A549 (cell line): ENCODE measurements around the gene PCNP. TPM values are rescaled to one million over a fixed set of nuclear protein-coding genes. Genes with fewer than 3 reads are reported as not detected.

Source experiments
- ATAC-seq, 2 experiments: fragments of 200-7000 bp in 1 of 2; fragments of >200 bp in 1 of 2; cut with Nextera tagmentation in 1 of 2; cut with Tn5 transposase in 1 of 2; 3 replicates each; pipeline versions ENCODE4 v1.8.0 to v1.9.1; 2018 to 2020; ENCODE audit warnings: mild to moderate bottlenecking in 1 of 2, moderate library complexity in 1 of 2
- CTCF ChIA-PET: fragments of 300-600 bp; sonication (Branson Sonifier 250); formaldehyde crosslinking; extraction: SDS; loops from one replicate; lab custom pipeline; 2021; ENCODE audit warnings: antibody characterized with exemption, inconsistent platforms; lab: Yijun Ruan, JAX
- POLR2A ChIA-PET: fragments of 350-600 bp; formaldehyde crosslinking; extraction: SDS; loops from one replicate; lab custom pipeline; 2021; ENCODE audit warnings: antibody characterized with exemption, inconsistent platforms; lab: Yijun Ruan, JAX
- DNase-seq, 2 experiments: peaks; one replicate each; pipeline versions ENCODE4 v3.0.0 to v3.0.0-alpha.2; 2011 to 2016; ENCODE audit warnings: low read depth in 1 of 2, low spot score in 1 of 2
- FAIRE-seq: peaks from 2 replicates; lab custom pipeline; 2011; peaks lifted over from hg19 to GRCh38; lab: Jason Lieb, UNC
- H3K27ac ChIP-seq, 2 experiments: fragments of >200 bp; sonication (Bioruptor Twin); formaldehyde crosslinking; 3 replicates each; pipeline ENCODE4 v1.5.1; 2016 to 2017
- H3K4me1 ChIP-seq: fragments of >200 bp; sonication (Bioruptor Twin); formaldehyde crosslinking; 3 replicates; pipeline ENCODE4 v1.6.1; 2016
- H3K4me2 ChIP-seq: fragments of >200 bp; sonication (Bioruptor Twin); formaldehyde crosslinking; 3 replicates; pipeline ENCODE4 v1.6.1; 2016
- H3K4me3 ChIP-seq: fragments of >200 bp; sonication (Bioruptor Twin); formaldehyde crosslinking; 3 replicates; pipeline ENCODE4 v1.5.1; 2016
- H3K9me3 ChIP-seq: fragments of >200 bp; sonication (Bioruptor Twin); formaldehyde crosslinking; 3 replicates; pipeline ENCODE4 v1.6.1; 2016
- BHLHE40 ChIP-seq: IDR thresholded peaks from 2 replicates; pipeline ENCODE4 v1.6.1; 2012; ENCODE audit warnings: low read depth, low read length, inconsistent platforms
- CBX2 ChIP-seq: fragments of 200-600 bp; sonication (generic); IDR thresholded peaks from 2 replicates; pipeline ENCODE4 v1.6.1; 2016; ENCODE audit warnings: low read depth, mild to moderate bottlenecking, borderline replicate concordance
- EHMT2 ChIP-seq: fragments of 200-600 bp; sonication (generic); IDR thresholded peaks from 2 replicates; pipeline ENCODE4 v1.6.1; 2016; ENCODE audit warnings: antibody characterized with exemption, low read depth, mild to moderate bottlenecking, moderate library complexity
- ESRRA ChIP-seq: fragments of 150-350 bp; IDR thresholded peaks from 2 replicates; pipeline ENCODE4 v1.6.1; 2014; ENCODE audit warnings: mild to moderate bottlenecking, low read length, borderline replicate concordance
- FOSB ChIP-seq: fragments of 250-450 bp; sonication (Bioruptor Pico); IDR thresholded peaks from 2 replicates; pipeline ENCODE4 v1.5.0; 2020; ENCODE audit warnings: mild to moderate bottlenecking, moderate library complexity
- GATA3 ChIP-seq: IDR thresholded peaks from 2 replicates; pipeline ENCODE4 v1.6.1; 2012; ENCODE audit warnings: borderline replicate concordance
- HEYL ChIP-seq: fragments of 250-450 bp; sonication (Bioruptor Pico); IDR thresholded peaks from 2 replicates; pipeline ENCODE4 v1.8.0; 2021; ENCODE audit warnings: mild to moderate bottlenecking, moderate library complexity
- KDM5A ChIP-seq: fragments of 200-600 bp; sonication (generic); IDR thresholded peaks from 2 replicates; pipeline ENCODE4 v1.6.1; 2016; ENCODE audit warnings: antibody characterized with exemption, mild to moderate bottlenecking
- MAFK ChIP-seq: fragments of 450-650 bp; IDR thresholded peaks from 2 replicates; pipeline ENCODE4 v1.6.1; 2014; ENCODE audit not compliant: partially characterized antibody
- MYC ChIP-seq: IDR thresholded peaks from 2 replicates; pipeline ENCODE4 v1.6.1; 2012; ENCODE audit warnings: mild to moderate bottlenecking, inconsistent platforms, low read length, improper control_type of control experiment, borderline replicate concordance
- NFE2L2 ChIP-seq: fragments of 150-350 bp; conservative IDR thresholded peaks from 2 replicates; pipeline ENCODE4 v1.6.1; 2014; ENCODE audit warnings: low read length
- NPAS2 ChIP-seq: fragments of 250-450 bp; sonication (Bioruptor Pico); IDR thresholded peaks from 2 replicates; pipeline ENCODE4 v1.8.0; 2022; ENCODE audit warnings: mild to moderate bottlenecking, moderate library complexity, borderline replicate concordance
- NR3C1 ChIP-seq: fragments of >200 bp; sonication (Bioruptor Twin); formaldehyde crosslinking; IDR thresholded peaks from 3 replicates; pipeline ENCODE4 v1.6.1; 2017
- POLR2A ChIP-seq: IDR thresholded peaks from 2 replicates; pipeline ENCODE4 v1.6.1; 2012; ENCODE audit warnings: mild to moderate bottlenecking, low read length
- RARB ChIP-seq: fragments of 250-450 bp; sonication (Bioruptor Pico); IDR thresholded peaks from 2 replicates; pipeline ENCODE4 v1.8.0; 2021; ENCODE audit warnings: mild to moderate bottlenecking, moderate library complexity
- RFX5 ChIP-seq: fragments of 450-650 bp; IDR thresholded peaks from 2 replicates; pipeline ENCODE4 v1.7.1; 2014; ENCODE audit warnings: antibody characterized with exemption, mild to moderate bottlenecking, moderate library complexity
- SMC3 ChIP-seq: fragments of >200 bp; sonication (Bioruptor Twin); formaldehyde crosslinking; IDR thresholded peaks from 3 replicates; pipeline ENCODE4 v1.6.1; 2018; ENCODE audit warnings: inconsistent platforms
- TP53 ChIP-seq: fragments of 250-450 bp; sonication (Bioruptor Pico); IDR thresholded peaks from 2 replicates; pipeline ENCODE4 v1.5.0; 2021; ENCODE audit warnings: mild to moderate bottlenecking, moderate library complexity
- ZC3H11A ChIP-seq: fragments of 450-650 bp; IDR thresholded peaks from 2 replicates; pipeline ENCODE4 v1.6.1; 2014; ENCODE audit warnings: antibody characterized with exemption, mild to moderate bottlenecking
- WGBS: methylation state at CpG from one replicate; pipeline ENCODE4 v1.1.6; 2017; ENCODE audit errors: missing lambda C conversion rate; 5-methylcytosine and 5-hydroxymethylcytosine counted together
- polyA plus RNA-seq, 4 experiments: library from polyadenylated mRNA; depleted of rRNA in 3 of 4; stranded (reverse); fragments of >200 nt; fragmentation: RNase III in 1 of 4; extraction: RNeasy Plus Mini Kit Qiagen cat#74134 plus additional on column Dnase treatment in 1 of 4; gene quantifications; 2 replicates in 3 of 4; 3 replicates in 1 of 4; pipeline ENCODE4 v1.2.3, GENCODE V29; 2011 to 2017
- TF ChIP-seq, protein P1 (sequence below): IDR thresholded peaks from 2 replicates; pipeline ENCODE4 v1.6.1; 2012; ENCODE audit warnings: low read depth, borderline replicate concordance
- TF ChIP-seq, protein P2 (sequence below): fragments of 450-650 bp; IDR thresholded peaks from 2 replicates; pipeline ENCODE4 v1.6.1; 2014; ENCODE audit warnings: antibody characterized with exemption
- TF ChIP-seq, protein P3 (sequence below): IDR thresholded peaks from 2 replicates; pipeline ENCODE4 v1.6.1; 2012
- TF ChIP-seq, protein P4 (sequence below): fragments of >200 bp; sonication (Bioruptor Twin); formaldehyde crosslinking; IDR thresholded peaks from 3 replicates; pipeline ENCODE4 v1.6.1; 2016
- TF ChIP-seq, protein P5 (sequence below): fragments of 250-450 bp; sonication (Bioruptor Pico); IDR thresholded peaks from 2 replicates; pipeline ENCODE4 v1.5.0; 2021; ENCODE audit warnings: mild to moderate bottlenecking, moderate library complexity, borderline replicate concordance

Gene PCNP
- polyA plus RNA-seq, 2 of the 4 experiments (the other 2 are of a cell fraction) = 114 to 135 TPM

DNA sequence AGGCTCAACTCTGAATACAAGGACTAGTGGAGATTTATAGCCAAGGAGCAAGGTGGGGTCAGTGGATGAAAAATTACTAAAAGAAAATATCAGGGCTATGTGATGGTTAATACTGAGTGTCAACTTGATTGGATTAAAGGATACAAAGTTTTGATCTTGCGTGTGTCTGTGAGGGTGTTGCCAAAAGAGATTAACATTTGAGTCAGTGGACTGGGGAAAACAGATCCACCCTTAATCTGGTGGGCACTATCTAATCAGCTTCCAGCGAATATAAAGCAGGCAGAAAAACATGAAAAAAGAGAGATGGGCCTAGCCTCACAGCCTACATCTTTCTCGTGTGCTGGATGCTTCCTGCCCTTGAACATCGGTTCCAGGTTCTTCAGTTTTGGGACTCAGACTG, 46.5 kb upstream of the PCNP start:
- POLR2A ChIA-PET = no interaction called here
- Histone ChIP-seq H3K4me2 (no peak overlapping the region), H3K27ac (no peak overlapping the region), H3K9me3 (no peaks in the 10 kb centered on the region), H3K4me3 (no peak overlapping the region), H3K4me1 (no peaks in the 10 kb centered on the region)
- TF ChIP-seq, protein P1, sequence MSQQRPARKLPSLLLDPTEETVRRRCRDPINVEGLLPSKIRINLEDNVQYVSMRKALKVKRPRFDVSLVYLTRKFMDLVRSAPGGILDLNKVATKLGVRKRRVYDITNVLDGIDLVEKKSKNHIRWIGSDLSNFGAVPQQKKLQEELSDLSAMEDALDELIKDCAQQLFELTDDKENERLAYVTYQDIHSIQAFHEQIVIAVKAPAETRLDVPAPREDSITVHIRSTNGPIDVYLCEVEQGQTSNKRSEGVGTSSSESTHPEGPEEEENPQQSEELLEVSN = no peak
- no peak for TF ChIP-seq ESRRA
- no peak for TF ChIP-seq MYC
- no peak for TF ChIP-seq SMC3
- TF ChIP-seq, protein P2, sequence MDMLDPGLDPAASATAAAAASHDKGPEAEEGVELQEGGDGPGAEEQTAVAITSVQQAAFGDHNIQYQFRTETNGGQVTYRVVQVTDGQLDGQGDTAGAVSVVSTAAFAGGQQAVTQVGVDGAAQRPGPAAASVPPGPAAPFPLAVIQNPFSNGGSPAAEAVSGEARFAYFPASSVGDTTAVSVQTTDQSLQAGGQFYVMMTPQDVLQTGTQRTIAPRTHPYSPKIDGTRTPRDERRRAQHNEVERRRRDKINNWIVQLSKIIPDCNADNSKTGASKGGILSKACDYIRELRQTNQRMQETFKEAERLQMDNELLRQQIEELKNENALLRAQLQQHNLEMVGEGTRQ = no peak
- no peak for TF ChIP-seq MAFK
- no peak for TF ChIP-seq EHMT2
- TF ChIP-seq NPAS2 (CRISPR knock-in tag) = no peak
- WGBS = 63% methylated on average over 4 of the region's 4 CpGs
- CTCF ChIA-PET = interaction anchor here (0.6 to 1.3 kb wide), 2 partner anchors 15 to 22 kb away, joined by 3 read pairs; no protein-coding TSS in a partner anchor
- ATAC-seq (no peak), DNase-seq (no peak), FAIRE-seq (no peak)

DNA sequence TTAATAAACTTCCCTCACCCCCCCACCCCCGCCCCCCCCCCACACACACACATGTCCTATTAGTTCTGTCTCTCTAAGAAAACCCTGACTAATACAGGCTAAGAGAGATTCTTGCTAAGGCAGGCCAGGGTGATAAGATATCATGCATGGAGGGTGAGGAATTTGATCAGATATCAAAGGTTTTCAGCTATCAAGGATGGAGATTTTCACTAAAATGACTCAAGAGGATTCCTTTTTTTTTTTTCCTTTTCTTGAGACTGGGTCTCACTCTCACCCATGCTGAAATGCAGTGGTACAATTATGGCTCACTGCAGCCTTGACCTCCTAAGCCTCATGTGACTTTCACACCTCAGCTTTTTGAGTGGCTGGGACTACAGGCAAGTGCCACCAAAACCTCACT, 46.1 kb upstream of the PCNP start:
- ChIA-PET CTCF (interaction anchor here (0.6 to 1.3 kb wide), 2 partner anchors 15 to 22 kb away, joined by 3 read pairs; no protein-coding TSS in a partner anchor), POLR2A (no interaction called here)
- H3K4me2 ChIP-seq = no peak overlapping the region
- no peaks in the 10 kb centered on the region for H3K4me1 ChIP-seq
- ATAC-seq (no peak), DNase-seq (no peak), FAIRE-seq (no peak)
- no peaks in the 10 kb centered on the region for H3K9me3 ChIP-seq
- no peak overlapping the region for H3K4me3 ChIP-seq
- WGBS = 0% methylated on average over 1 of the region's 1 CpG
- TF ChIP-seq KDM5A (no peak), RARB (CRISPR knock-in tag) (no peak), TP53 (CRISPR knock-in tag) (no peak), NFE2L2 (no peak), RFX5 (no peak), ESRRA (no peak), MAFK (no peak), HEYL (CRISPR knock-in tag) (no peak), ZC3H11A (no peak), CBX2 (no peak), GATA3 (no peak), POLR2A (no peak), NR3C1 (no peak), FOSB (no peak), BHLHE40 (no peak), EHMT2 (no peak)
- TF ChIP-seq, protein P3, sequence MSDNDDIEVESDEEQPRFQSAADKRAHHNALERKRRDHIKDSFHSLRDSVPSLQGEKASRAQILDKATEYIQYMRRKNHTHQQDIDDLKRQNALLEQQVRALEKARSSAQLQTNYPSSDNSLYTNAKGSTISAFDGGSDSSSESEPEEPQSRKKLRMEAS = no peak
- TF ChIP-seq, protein P4, sequence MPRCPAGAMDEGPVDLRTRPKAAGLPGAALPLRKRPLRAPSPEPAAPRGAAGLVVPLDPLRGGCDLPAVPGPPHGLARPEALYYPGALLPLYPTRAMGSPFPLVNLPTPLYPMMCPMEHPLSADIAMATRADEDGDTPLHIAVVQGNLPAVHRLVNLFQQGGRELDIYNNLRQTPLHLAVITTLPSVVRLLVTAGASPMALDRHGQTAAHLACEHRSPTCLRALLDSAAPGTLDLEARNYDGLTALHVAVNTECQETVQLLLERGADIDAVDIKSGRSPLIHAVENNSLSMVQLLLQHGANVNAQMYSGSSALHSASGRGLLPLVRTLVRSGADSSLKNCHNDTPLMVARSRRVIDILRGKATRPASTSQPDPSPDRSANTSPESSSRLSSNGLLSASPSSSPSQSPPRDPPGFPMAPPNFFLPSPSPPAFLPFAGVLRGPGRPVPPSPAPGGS = no peak
- TF ChIP-seq, protein P5, sequence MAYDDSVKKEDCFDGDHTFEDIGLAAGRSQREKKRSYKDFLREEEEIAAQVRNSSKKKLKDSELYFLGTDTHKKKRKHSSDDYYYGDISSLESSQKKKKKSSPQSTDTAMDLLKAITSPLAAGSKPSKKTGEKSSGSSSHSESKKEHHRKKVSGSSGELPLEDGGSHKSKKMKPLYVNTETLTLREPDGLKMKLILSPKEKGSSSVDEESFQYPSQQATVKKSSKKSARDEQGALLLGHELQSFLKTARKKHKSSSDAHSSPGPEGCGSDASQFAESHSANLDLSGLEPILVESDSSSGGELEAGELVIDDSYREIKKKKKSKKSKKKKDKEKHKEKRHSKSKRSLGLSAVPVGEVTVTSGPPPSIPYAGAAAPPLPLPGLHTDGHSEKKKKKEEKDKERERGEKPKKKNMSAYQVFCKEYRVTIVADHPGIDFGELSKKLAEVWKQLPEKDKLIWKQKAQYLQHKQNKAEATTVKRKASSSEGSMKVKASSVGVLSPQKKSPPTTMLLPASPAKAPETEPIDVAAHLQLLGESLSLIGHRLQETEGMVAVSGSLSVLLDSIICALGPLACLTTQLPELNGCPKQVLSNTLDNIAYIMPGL = no peak
- TF ChIP-seq, protein P1 = no peak
- H3K27ac ChIP-seq = no peak overlapping the region
